Body of pancreas (tissue), 4 donors: ENCODE data around the gene SPTB.

ENCODE experiments used
- POLR2A ChIP-seq, 3 donors: fragments of 450-650 bp; IDR thresholded peaks; one replicate each; pipeline ENCODE4 v1.6.1; 2016; ENCODE audit warnings: antibody characterized with exemption in 3 of 3, mild to moderate bottlenecking in 2 of 3
- TF ChIP-seq, protein P1 (sequence below), 7 experiments: fragments of 450-650 bp in 4 of 7; fragments of 200-600 bp in 3 of 7; sonication (generic) in 3 of 7; IDR thresholded peaks; one replicate each; pipeline ENCODE4 v1.5.1; 2016 to 2019; ENCODE audit warnings: antibody characterized with exemption in 7 of 7

GRCh38 chr14:64906022-64906421, 26.3 kb upstream of the SPTB start:
- TF ChIP-seq, protein P1, sequence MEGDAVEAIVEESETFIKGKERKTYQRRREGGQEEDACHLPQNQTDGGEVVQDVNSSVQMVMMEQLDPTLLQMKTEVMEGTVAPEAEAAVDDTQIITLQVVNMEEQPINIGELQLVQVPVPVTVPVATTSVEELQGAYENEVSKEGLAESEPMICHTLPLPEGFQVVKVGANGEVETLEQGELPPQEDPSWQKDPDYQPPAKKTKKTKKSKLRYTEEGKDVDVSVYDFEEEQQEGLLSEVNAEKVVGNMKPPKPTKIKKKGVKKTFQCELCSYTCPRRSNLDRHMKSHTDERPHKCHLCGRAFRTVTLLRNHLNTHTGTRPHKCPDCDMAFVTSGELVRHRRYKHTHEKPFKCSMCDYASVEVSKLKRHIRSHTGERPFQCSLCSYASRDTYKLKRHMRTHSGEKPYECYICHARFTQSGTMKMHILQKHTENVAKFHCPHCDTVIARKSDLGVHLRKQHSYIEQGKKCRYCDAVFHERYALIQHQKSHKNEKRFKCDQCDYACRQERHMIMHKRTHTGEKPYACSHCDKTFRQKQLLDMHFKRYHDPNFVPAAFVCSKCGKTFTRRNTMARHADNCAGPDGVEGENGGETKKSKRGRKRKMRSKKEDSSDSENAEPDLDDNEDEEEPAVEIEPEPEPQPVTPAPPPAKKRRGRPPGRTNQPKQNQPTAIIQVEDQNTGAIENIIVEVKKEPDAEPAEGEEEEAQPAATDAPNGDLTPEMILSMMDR (IDR thresholded peaks at IDR 0.05), result no peak
- no peak for TF ChIP-seq POLR2A (IDR thresholded peaks at IDR 0.05)
